ENCODE results near the gene UBE2E2.

Gene UBE2E2

GRCh38 chr3:23399221-23399620 lies 196.1 kb downstream of the UBE2E2 start:
- no peak for FAIRE-seq

GRCh38 chr3:23402728-23403492 lies 199.8 kb downstream of the UBE2E2 start:
- FAIRE-seq = no peak

GRCh38 chr3:23404246-23404645 lies 201.1 kb downstream of the UBE2E2 start:
- FAIRE-seq = no peak

- FAIRE-seq = no peak
These were observed 202.0 kb downstream of the UBE2E2 start for GRCh38 chr3:23405081-23405480.

GRCh38 chr3:23406601-23407000 lies 203.5 kb downstream of the UBE2E2 start:
- FAIRE-seq = no peak

GRCh38 chr3:23418026-23418425 lies 214.9 kb downstream of the UBE2E2 start:
- FAIRE-seq = no peak

GRCh38 chr3:23421811-23422516 lies 218.8 kb downstream of the UBE2E2 start:
- FAIRE-seq = no peak

GRCh38 chr3:23422517-23422851 lies 219.4 kb downstream of the UBE2E2 start:
- FAIRE-seq = no peak

- FAIRE-seq = no peak
These were observed 222.3 kb downstream of the UBE2E2 start for GRCh38 chr3:23425410-23425809.

- no peak for FAIRE-seq
These were observed 227.8 kb downstream of the UBE2E2 start for GRCh38 chr3:23430781-23431398.

GRCh38 chr3:23431764-23432163 lies 228.6 kb downstream of the UBE2E2 start:
- no peak for FAIRE-seq

- no peak for FAIRE-seq
These were observed 232.2 kb downstream of the UBE2E2 start for GRCh38 chr3:23435318-23435717.

- FAIRE-seq = no peak
These were observed 232.8 kb downstream of the UBE2E2 start for GRCh38 chr3:23435904-23436303.

GRCh38 chr3:23437484-23438145 lies 234.5 kb downstream of the UBE2E2 start:
- no peak for FAIRE-seq

GRCh38 chr3:23438657-23439056 lies 235.5 kb downstream of the UBE2E2 start:
- FAIRE-seq = no peak

GRCh38 chr3:23439080-23439479 lies 236.0 kb downstream of the UBE2E2 start:
- FAIRE-seq = no peak

- FAIRE-seq = no peak
These were observed 237.5 kb downstream of the UBE2E2 start for GRCh38 chr3:23440416-23441294.

GRCh38 chr3:23442598-23443383 lies 239.7 kb downstream of the UBE2E2 start:
- FAIRE-seq = no peak

GRCh38 chr3:23444386-23444785 lies 241.3 kb downstream of the UBE2E2 start:
- FAIRE-seq = no peak

GRCh38 chr3:23446301-23446700 lies 243.2 kb downstream of the UBE2E2 start:
- FAIRE-seq = no peak

GRCh38 chr3:23448998-23449537 lies 245.9 kb downstream of the UBE2E2 start:
- FAIRE-seq = no peak
